ENCODE measurements around the gene SAFB2. TPM values are rescaled to one million over a fixed set of nuclear protein-coding genes. Genes with fewer than 3 reads are reported as not detected.

Gene SAFB2
- total RNA-seq, 2 experiments from 2014 or later, result 63.5 to 76.4 TPM

- H3K36me3 Mint-ChIP-seq, result peaks cover 63% of the 10 kb centered on the region
- H3K4me1 Mint-ChIP-seq (ENCODE audit: low read depth), result no peaks in the 10 kb centered on the region
- CTCF ChIA-PET, result no interaction called here
- intact Hi-C loops (cut with micrococcal nuclease), result no loop called here
- H3K27me3 Mint-ChIP-seq, result no peaks in the 10 kb centered on the region
- no peak overlapping the region for H3K27ac Mint-ChIP-seq
- POLR2A ChIA-PET, result no interaction called here
- DNase-seq, result no peak
- no peak overlapping the region for H3K4me3 Mint-ChIP-seq
- H3K9me3 Mint-ChIP-seq, result no peaks in the 10 kb centered on the region
Measured at GRCh38 chr19:5652261-5652660, 29.7 kb upstream of the SAFB2 start.

GRCh38 chr19:5651361-5651760, 28.8 kb upstream of the SAFB2 start:
- no peak overlapping the region for H3K27ac Mint-ChIP-seq
- no peak overlapping the region for H3K4me3 Mint-ChIP-seq
- DNase-seq, result no peak
- peaks cover 65% of the 10 kb centered on the region for H3K36me3 Mint-ChIP-seq
- H3K4me1 Mint-ChIP-seq (ENCODE audit: low read depth), result no peaks in the 10 kb centered on the region
- H3K9me3 Mint-ChIP-seq, result no peaks in the 10 kb centered on the region
- intact Hi-C loops (cut with micrococcal nuclease), result no loop called here
- POLR2A ChIA-PET, result no interaction called here
- no peaks in the 10 kb centered on the region for H3K27me3 Mint-ChIP-seq
- CTCF ChIA-PET, result no interaction called here

- ChIA-PET POLR2A (interaction anchor here (0.6 kb wide), 1 partner anchor 14 kb away, joined by 5 read pairs; no protein-coding TSS in a partner anchor), CTCF (interaction anchor here (1.0 kb wide), 1 partner anchor 27 kb away, joined by 3 read pairs; no protein-coding TSS in a partner anchor)
- H3K36me3 Mint-ChIP-seq, result peaks cover 60% of the 10 kb centered on the region
Measured at GRCh38 chr19:5648464-5648863, 25.9 kb upstream of the SAFB2 start.

GRCh38 chr19:5646703-5647102, 24.1 kb upstream of the SAFB2 start:
- Mint-ChIP-seq H3K9me3 (no peaks in the 10 kb centered on the region), H3K4me3 (no peak overlapping the region), H3K36me3 (peaks cover 56% of the 10 kb centered on the region), H3K27me3 (no peaks in the 10 kb centered on the region), H3K27ac (no peak overlapping the region), H3K4me1 (ENCODE audit: low read depth) (no peaks in the 10 kb centered on the region)
- POLR2A ChIA-PET, result no interaction called here
- no peak for DNase-seq
- CTCF ChIA-PET, result no interaction called here
- intact Hi-C loops (cut with micrococcal nuclease), result no loop called here

More at GRCh38 chr19:5648464-5648863, 25.9 kb upstream of the SAFB2 start:
- no peak for DNase-seq
- Mint-ChIP-seq H3K27ac (no peak overlapping the region), H3K27me3 (no peaks in the 10 kb centered on the region), H3K4me1 (ENCODE audit: low read depth) (no peaks in the 10 kb centered on the region), H3K4me3 (no peak overlapping the region), H3K9me3 (no peaks in the 10 kb centered on the region)
- intact Hi-C loops (cut with micrococcal nuclease), result no loop called here

GRCh38 chr19:5645409-5645808, 22.8 kb upstream of the SAFB2 start:
- Mint-ChIP-seq H3K4me1 (ENCODE audit: low read depth) (peaks cover 4% of the 10 kb centered on the region), H3K27ac (no peak overlapping the region), H3K9me3 (no peaks in the 10 kb centered on the region), H3K36me3 (peaks cover 55% of the 10 kb centered on the region), H3K4me3 (no peak overlapping the region), H3K27me3 (no peaks in the 10 kb centered on the region)
- ChIA-PET POLR2A (no interaction called here), CTCF (interaction anchor here (0.8 kb wide), 1 partner anchor 65 kb away, joined by 3 read pairs; no protein-coding TSS in a partner anchor)
- intact Hi-C loops (cut with micrococcal nuclease), result no loop called here
- no peak for DNase-seq

GRCh38 chr19:5644037-5644436, 21.5 kb upstream of the SAFB2 start:
- CTCF ChIA-PET, result no interaction called here
- POLR2A ChIA-PET, result no interaction called here
- Mint-ChIP-seq H3K27me3 (no peaks in the 10 kb centered on the region), H3K27ac (peak overlapping the region; percentile 18), H3K9me3 (no peaks in the 10 kb centered on the region), H3K4me1 (ENCODE audit: low read depth) (peaks cover 4% of the 10 kb centered on the region), H3K4me3 (no peak overlapping the region), H3K36me3 (peaks cover 47% of the 10 kb centered on the region)
- intact Hi-C loops (cut with micrococcal nuclease), result no loop called here
- DNase-seq, result no peak

GRCh38 chr19:5643060-5643459, 20.5 kb upstream of the SAFB2 start:
- no peak overlapping the region for H3K4me3 Mint-ChIP-seq
- intact Hi-C loops (cut with micrococcal nuclease), result no loop called here
- POLR2A ChIA-PET, result no interaction called here
- H3K27ac Mint-ChIP-seq, result no peak overlapping the region
- CTCF ChIA-PET, result interaction anchor here (1.2 kb wide), 1 partner anchor 47 kb away, joined by 4 read pairs; the partner anchor contains the start of gene RPL36
- peaks cover 41% of the 10 kb centered on the region for H3K36me3 Mint-ChIP-seq
- H3K27me3 Mint-ChIP-seq, result no peaks in the 10 kb centered on the region
- no peak for DNase-seq
- no peaks in the 10 kb centered on the region for H3K9me3 Mint-ChIP-seq
- peaks cover 7% of the 10 kb centered on the region for H3K4me1 Mint-ChIP-seq (ENCODE audit: low read depth)

- Mint-ChIP-seq H3K4me1 (ENCODE audit: low read depth) (peaks cover 12% of the 10 kb centered on the region), H3K4me3 (no peak overlapping the region), H3K27me3 (no peaks in the 10 kb centered on the region), H3K36me3 (peaks cover 41% of the 10 kb centered on the region), H3K27ac (no peak overlapping the region), H3K9me3 (no peaks in the 10 kb centered on the region)
- POLR2A ChIA-PET, result no interaction called here
- intact Hi-C loops (cut with micrococcal nuclease), result no loop called here
- CTCF ChIA-PET, result interaction anchor here (1.2 kb wide), 1 partner anchor 47 kb away, joined by 4 read pairs; the partner anchor contains the start of gene RPL36
- DNase-seq, result no peak
Measured at GRCh38 chr19:5642204-5642603, 19.6 kb upstream of the SAFB2 start.

- CTCF ChIA-PET, result no interaction called here
- no peak for DNase-seq
- peaks cover 12% of the 10 kb centered on the region for H3K4me1 Mint-ChIP-seq (ENCODE audit: low read depth)
- intact Hi-C loops (cut with micrococcal nuclease), result no loop called here
- POLR2A ChIA-PET, result no interaction called here
- H3K27ac Mint-ChIP-seq, result no peak overlapping the region
- peaks cover 32% of the 10 kb centered on the region for H3K36me3 Mint-ChIP-seq
- H3K4me3 Mint-ChIP-seq, result no peak overlapping the region
- H3K27me3 Mint-ChIP-seq, result no peaks in the 10 kb centered on the region
- no peaks in the 10 kb centered on the region for H3K9me3 Mint-ChIP-seq
Measured at GRCh38 chr19:5641171-5641570, 18.6 kb upstream of the SAFB2 start.

- peaks cover 15% of the 10 kb centered on the region for H3K36me3 Mint-ChIP-seq
- ChIA-PET POLR2A (interaction anchor here (0.6 kb wide), 1 partner anchor 11 kb away, joined by 3 read pairs; no protein-coding TSS in a partner anchor), CTCF (no interaction called here)
- H3K4me1 Mint-ChIP-seq (ENCODE audit: low read depth), result peaks cover 31% of the 10 kb centered on the region
- intact Hi-C loops (cut with micrococcal nuclease), result no loop called here
- DNase-seq, result no peak
- H3K9me3 Mint-ChIP-seq, result no peaks in the 10 kb centered on the region
- no peak overlapping the region for H3K4me3 Mint-ChIP-seq
- no peaks in the 10 kb centered on the region for H3K27me3 Mint-ChIP-seq
- H3K27ac Mint-ChIP-seq, result no peak overlapping the region
Measured at GRCh38 chr19:5637971-5638370, 15.4 kb upstream of the SAFB2 start.

GRCh38 chr19:5635427-5635826, 12.9 kb upstream of the SAFB2 start:
- no peak overlapping the region for H3K4me3 Mint-ChIP-seq
- no peaks in the 10 kb centered on the region for H3K9me3 Mint-ChIP-seq
- H3K27ac Mint-ChIP-seq, result no peak overlapping the region
- peaks cover 16% of the 10 kb centered on the region for H3K36me3 Mint-ChIP-seq
- intact Hi-C loops (cut with micrococcal nuclease), result no loop called here
- CTCF ChIA-PET, result interaction anchor here (1.0 kb wide), 1 partner anchor 15 kb away, joined by 3 read pairs; no protein-coding TSS in a partner anchor
- peaks cover 47% of the 10 kb centered on the region for H3K4me1 Mint-ChIP-seq (ENCODE audit: low read depth)
- H3K27me3 Mint-ChIP-seq, result no peaks in the 10 kb centered on the region
- POLR2A ChIA-PET, result interaction anchor here (1.7 kb wide), 1 partner anchor 13 kb away, joined by 6 read pairs; the partner anchor contains the start of genes SAFB and SAFB2
- DNase-seq, result no peak

GRCh38 chr19:5632657-5633056, 10.1 kb upstream of the SAFB2 start:
- no peak overlapping the region for H3K4me3 Mint-ChIP-seq
- intact Hi-C loops (cut with micrococcal nuclease), result no loop called here
- no peak for DNase-seq
- peaks cover 61% of the 10 kb centered on the region for H3K4me1 Mint-ChIP-seq (ENCODE audit: low read depth)
- no peaks in the 10 kb centered on the region for H3K9me3 Mint-ChIP-seq
- no peak overlapping the region for H3K27ac Mint-ChIP-seq
- H3K36me3 Mint-ChIP-seq, result peaks cover 32% of the 10 kb centered on the region
- POLR2A ChIA-PET, result no interaction called here
- CTCF ChIA-PET, result no interaction called here
- H3K27me3 Mint-ChIP-seq, result no peaks in the 10 kb centered on the region

GRCh38 chr19:5632241-5632612, 9.7 kb upstream of the SAFB2 start:
- no peak overlapping the region for H3K4me3 Mint-ChIP-seq
- peaks cover 34% of the 10 kb centered on the region for H3K36me3 Mint-ChIP-seq
- no peaks in the 10 kb centered on the region for H3K27me3 Mint-ChIP-seq
- no peak for DNase-seq
- intact Hi-C loops (cut with micrococcal nuclease), result no loop called here
- ChIA-PET CTCF (no interaction called here), POLR2A (no interaction called here)
- peaks cover 63% of the 10 kb centered on the region for H3K4me1 Mint-ChIP-seq (ENCODE audit: low read depth)
- no peak overlapping the region for H3K27ac Mint-ChIP-seq
- no peaks in the 10 kb centered on the region for H3K9me3 Mint-ChIP-seq

Measured in activated CD4-positive, alpha-beta memory T cell treated with anti-CD3 and anti-CD28 coated beads for 36 hours (primary cell).